ENCODE measurements around the gene ACSM5.
"Not testable (repeated sequence)": the region's sequence is repeated elsewhere in the genome, so short reads cannot be mapped to it uniquely, and the experiment has no call there.

- not testable (repeated sequence) for TF ChIP-seq CTCF (IDR thresholded peaks at IDR 0.05; ENCODE audit: poor library complexity); EZH2phosphoT487 (IDR thresholded peaks at IDR 0.05; ENCODE audit: low read depth, severe bottlenecking, unreplicated experiment)
Observed at GRCh38 chr16:20468954-20469353, 59.6 kb downstream of the ACSM5 start.

Data from hepatocyte (in vitro differentiated cells).